HG02938 (cell line): Measurements from ENCODE around the gene GDF15.

ENCODE experiments used
- ATAC-seq: cut with Tn5 transposase; IDR thresholded peaks from one replicate; pipeline ENCODE4 v1.9.1; 2021; ENCODE audit warnings: mild to moderate bottlenecking, moderate library complexity; ENCODE audit not compliant: unreplicated experiment

Gene GDF15

GRCh38 chr19:18428787-18429674, 43.1 kb downstream of the GDF15 start:
- peak; percentile 43 for ATAC-seq

DNA sequence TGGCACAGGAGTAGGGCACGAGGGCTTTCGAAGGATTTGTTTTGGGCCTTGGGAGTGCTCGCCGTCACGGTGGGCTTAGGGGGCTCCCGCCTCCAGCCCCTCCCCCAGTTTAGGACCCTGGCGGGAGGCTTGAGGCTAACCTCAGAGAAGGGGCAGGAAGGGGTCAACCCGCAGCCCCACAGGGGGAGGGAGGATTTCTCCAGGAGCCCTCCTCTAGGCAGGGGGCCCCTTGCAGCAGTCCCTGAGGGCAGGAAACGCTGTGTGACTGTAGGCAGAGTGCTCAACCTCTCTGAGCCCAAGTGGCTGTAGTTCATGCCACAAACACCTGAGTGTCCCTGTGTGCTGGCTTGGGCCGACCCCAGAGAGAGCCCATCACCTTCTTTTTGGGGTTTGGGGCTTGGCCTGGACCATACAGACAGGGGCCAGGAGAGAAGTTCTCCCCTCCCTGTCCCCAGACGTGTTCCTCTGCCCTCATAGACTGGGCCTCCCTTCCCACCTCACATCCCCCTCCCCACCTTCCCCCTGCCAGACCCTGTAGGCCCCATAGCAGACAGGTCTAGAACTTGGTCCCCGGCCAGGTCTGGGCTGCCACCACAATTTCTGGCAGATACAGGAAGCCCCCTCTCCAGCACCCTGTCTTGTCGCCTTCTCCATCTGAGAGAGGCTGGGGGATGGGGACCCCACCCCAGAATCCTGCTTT, 43.9 kb downstream of the GDF15 start:
- ATAC-seq = no peak

GRCh38 chr19:18430417-18431144, 44.6 kb downstream of the GDF15 start:
- no peak for ATAC-seq

- no peak for ATAC-seq
These were observed 45.6 kb downstream of the GDF15 start for GRCh38 chr19:18431351-18432197.

DNA sequence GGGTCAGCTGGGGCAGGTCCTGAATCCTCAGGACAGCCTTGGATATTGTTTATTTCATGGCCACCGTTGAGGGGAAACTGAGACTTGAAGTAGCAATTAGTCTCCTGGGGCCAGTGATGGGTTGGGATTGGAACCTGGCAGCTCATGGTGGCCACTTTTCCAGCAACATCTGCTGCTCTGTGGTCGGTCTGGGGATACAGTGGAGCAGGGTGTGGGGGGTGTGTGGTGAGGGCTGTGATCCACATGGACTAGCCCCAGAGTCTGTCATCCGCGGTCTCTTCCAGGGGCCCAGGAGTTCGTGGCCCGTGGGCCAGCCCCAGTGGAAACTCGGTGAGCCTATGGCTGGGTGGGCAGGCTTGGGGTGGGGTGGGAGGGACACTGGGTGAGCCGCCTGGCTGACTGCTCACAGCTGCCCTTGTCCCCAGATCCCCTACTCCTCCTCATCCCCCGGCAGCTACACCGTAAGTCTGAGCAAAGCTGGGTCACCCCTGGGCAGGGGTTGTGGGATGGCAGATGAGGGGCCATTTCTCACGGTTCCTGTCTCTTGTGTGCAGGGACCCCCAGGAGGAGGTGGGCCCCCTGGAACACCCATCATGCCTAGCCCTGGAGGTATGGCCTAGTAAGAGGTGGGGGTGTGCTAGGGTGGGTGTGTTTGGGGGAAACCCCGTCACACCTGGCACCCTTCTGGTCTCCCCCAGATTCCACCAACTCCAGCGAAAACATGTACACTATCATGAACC, 46.5 kb downstream of the GDF15 start:
- no peak for ATAC-seq

DNA sequence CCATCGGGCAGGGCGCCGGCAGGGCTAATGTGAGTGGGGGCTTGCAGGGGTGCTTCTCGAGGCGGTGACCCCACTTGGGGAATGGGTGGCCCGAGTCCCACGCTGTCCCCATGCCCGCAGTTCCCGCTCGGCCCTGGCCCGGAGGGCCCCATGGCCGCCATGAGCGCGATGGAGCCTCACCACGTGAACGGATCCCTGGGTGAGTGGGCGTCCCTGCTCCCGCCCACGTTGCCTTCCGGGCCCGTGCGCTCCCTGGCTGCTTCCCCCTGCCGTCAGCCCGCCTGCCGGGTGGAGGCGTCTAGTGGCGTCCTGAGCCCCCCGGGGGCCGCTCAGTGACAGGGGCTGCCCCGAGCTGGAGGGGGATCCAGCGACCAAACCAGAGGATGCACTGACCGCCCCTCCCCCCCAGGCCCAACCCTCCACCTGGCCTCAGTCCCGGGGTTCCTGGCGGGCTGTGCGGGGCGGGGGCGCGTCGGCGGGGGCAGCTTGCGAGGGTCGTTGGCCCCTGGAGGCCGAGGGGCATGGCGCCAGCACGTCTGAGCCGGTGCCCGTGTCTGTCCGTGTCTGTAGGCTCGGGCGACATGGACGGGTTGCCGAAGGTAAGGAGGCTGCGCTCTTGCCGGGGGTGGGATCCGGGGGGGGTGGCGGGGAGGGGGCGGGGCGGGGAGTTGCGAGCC, 47.2 kb downstream of the GDF15 start:
- ATAC-seq = no peak

- ATAC-seq = no peak
These were observed 47.9 kb downstream of the GDF15 start for GRCh38 chr19:18433735-18434398.

DNA sequence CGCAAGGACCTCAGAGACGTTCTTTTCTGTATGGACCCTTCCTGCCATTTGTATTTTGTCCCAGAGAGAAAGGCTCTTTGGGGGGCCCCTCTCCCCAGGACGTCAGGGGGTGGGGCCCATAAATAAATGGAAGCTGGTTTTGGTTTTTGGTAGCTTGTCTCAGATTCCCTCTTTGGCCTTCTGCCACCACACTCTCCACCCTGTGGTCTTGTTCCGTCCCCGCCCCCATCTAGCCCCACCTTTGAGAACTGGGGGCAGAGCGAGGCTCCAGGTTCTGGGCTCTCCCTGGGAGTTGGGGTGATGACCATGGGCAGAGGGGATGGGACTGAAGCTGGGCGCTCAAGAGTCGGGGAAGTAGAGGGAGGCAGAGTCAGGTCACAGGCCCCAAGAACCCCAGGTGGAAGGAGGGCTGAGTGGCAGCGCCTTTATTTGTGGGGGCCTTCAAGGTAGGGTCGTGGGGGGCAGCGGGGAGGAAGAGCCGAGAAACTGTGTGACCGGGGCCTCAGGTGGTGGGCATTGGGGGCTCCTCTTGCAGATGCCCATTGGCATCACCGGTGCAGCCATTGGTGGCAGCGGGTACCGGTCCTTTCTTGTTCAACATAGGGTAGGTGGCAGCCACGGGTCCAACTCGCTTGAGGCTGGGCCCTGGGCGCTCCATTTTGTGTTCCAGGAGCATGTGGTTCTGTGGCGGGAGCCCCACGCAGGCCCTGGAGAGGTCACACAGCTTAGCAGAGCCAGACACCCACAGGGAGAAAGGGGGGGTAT, 48.6 kb downstream of the GDF15 start:
- no peak for ATAC-seq

- ATAC-seq = no peak
These were observed 49.4 kb downstream of the GDF15 start for GRCh38 chr19:18435178-18435841.

DNA sequence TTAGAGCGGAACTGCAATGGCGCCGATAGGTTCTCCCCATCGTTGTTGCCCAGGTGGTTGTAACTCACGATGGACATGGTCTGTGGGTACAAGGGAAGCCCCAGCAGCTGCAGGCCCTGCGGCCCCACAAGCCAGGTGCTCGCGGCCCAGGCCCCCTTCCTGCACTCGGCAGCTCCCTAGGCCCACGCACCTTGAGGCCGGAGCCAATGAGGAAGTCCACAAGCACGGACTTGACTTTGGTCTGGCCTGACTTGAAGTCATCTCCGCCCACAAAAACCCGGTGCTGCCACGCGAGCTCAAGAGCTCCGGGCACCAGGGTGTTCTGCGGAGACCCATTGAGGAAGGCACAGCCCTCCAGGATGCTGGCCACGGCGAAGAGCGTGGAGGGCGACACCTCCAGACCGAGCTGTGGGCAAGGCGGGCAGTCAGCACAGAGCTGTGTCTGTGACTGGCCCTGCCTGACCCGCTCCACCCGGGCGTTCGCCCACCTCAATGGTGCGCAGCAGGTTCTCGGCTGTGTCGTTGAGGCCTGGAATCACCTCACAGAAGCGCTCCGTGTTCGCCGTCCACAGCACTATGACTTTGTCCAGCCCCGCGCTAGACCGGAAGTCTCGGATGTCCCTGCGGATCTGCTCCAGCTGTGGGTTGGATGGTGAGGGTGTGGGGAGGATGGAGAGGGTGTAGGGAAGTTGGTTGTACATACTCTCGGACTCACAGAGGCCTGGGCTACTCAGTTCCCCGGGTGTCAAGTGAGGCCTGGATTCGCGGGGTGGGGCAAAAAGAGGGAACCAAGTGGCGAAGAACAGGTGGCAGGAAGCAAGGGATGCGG, 50.1 kb downstream of the GDF15 start:
- ATAC-seq = no peak

DNA sequence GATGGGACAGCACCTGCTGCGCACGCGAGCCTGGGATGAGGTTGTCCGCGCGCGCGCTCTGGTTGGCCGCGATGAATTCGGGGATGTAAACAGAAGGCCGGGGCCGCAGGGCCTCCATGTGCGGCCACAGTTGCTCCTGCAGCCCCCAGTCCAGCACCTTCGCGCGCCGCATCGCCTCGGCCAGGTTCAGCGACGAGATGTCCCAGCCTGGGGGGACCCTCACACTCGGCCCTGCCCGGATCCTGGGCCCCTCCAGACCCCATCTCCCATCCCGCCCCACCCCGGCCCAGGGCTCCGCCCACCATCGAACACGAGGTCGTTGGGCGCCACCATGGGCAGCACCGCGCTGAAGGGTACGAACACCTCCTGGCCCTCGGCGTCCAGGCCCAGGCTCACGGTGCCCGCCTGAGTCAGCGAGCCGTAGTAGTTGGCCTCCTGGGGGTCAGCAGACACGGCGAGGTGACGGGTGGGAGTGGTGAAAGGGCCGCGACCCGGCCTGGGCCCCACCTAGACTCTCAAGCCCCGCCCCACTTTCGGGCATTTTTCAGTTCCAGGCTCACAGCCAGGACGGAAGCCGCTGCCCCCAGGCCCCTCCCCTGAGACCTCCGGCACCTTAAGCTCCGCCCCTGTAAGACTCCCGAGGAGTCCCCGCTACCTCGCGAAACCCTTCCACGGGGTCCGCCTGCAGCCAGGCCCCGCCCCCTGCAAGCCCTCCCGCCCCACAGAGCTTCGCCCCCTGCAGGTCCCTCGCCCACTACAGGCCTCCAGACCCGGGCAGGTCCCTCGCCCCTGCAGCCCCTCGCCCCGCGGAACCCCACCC, 50.9 kb downstream of the GDF15 start:
- peak; percentile 52 for ATAC-seq

DNA sequence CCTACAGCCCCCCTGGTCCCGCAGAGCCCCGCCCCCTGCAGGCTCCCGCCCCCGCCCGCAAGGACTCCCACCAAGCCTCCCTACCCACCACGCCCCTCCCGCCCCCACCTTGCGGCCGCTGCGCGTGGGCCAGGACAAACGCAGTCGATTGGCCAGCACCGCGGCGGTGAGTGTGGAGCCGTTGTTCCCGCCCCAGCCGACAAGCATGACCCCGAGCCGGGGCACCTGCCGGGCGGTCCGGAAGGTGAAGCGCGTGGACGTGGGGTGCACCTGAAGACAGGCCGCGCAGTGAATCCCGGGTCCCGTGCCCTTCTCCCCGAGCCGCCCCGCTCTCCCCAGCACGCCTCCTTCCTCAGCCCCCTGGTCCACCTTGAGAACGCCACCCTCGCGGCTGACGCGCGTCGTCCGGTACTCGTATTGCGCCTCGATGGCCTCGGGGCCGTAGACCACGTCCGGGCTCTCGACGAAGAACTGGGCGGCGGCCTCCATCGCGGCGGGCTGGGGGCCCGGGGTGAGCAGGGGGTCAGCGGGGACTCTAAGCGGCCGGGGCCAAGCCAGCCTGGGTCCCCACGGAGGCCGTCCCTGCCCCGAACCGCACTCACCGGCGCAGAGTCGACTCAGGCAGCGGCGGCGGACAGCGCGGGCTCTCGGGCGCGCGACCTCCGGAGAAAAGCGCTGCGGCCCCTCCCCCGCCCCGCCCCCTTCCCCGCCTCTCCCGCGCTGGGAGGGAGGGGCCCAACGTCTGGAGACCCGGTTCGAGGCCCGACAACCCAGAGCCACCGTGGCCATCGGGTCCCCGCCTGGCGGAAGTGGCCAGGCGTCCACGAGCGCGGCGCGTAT, 51.8 kb downstream of the GDF15 start, which contains the start of gene ISYNA1:
TSS of gene ISYNA1 (minus strand) at position 643 of the 840 bp plus-strand sequence. CDS start at position 489, 154 bp downstream.
- peak; percentile 9 for ATAC-seq

- no peak for ATAC-seq
These were observed 52.5 kb downstream of the GDF15 start for GRCh38 chr19:18438331-18439024.
